Measurements from ENCODE around the gene RAB27A.

GRCh38 chr15:55196458-55197361, 92.9 kb downstream of the RAB27A start, which contains the start of gene RSL24D1:
- no peak for TF ChIP-seq EZH2 (IDR thresholded peaks at IDR 0.05; ENCODE audit: low read depth)
- TF ChIP-seq CTCF (conservative IDR thresholded peaks at IDR 0.05) = no peak; the same call in 1 of the 2 replicates

Measured in PC-9 (cell line).